PC-9 (cell line): Measurements from ENCODE around the gene MSN. TPM values are rescaled to one million over a fixed set of nuclear protein-coding genes. Genes with fewer than 3 reads are reported as not detected.

Experiments used
- BruUV-seq: library from RNA; stranded (reverse); fragments of 400-500 nt; replicated peaks from 2 replicates; lab custom pipeline; 2021; lab: Mats Ljungman, UMichigan
- CTCF ChIA-PET: fragments of 300-600 bp; sonication (Branson Sonifier 250); formaldehyde crosslinking; loops from one replicate; lab custom pipeline; 2022; ENCODE audit warnings: antibody characterized with exemption; lab: Charles Lee
- POLR2A ChIA-PET: fragments of 300-600 bp; sonication (Branson Sonifier 250); formaldehyde crosslinking; loops from one replicate; lab custom pipeline; 2022; ENCODE audit warnings: antibody characterized with exemption; ENCODE audit not compliant: unreplicated experiment; lab: Charles Lee
- DNase-seq, 2 experiments: peaks; one replicate each; pipeline versions ENCODE4 v3.0.0 to v3.0.0-alpha.2; 2015 to 2022; ENCODE audit warnings: mixed read lengths in 1 of 2
- H2AFZ ChIP-seq: fragments of 200-600 bp; sonication (generic); 2 replicates; pipeline ENCODE4 v1.8.1; 2017; ENCODE audit warnings: antibody characterized with exemption
- H3F3A ChIP-seq: fragments of 200-600 bp; sonication (generic); 2 replicates; pipeline ENCODE4 v1.8.1; 2017; ENCODE audit warnings: antibody characterized with exemption, mild to moderate bottlenecking, low read depth; ENCODE audit not compliant: insufficient read depth
- H3K27ac ChIP-seq: fragments of 200-600 bp; sonication (generic); 2 replicates; pipeline ENCODE4 v1.6.1; 2016; ENCODE audit warnings: mixed run types
- H3K27me3 ChIP-seq: fragments of 200-600 bp; sonication (generic); 2 replicates; pipeline ENCODE4 v1.6.1; 2016; ENCODE audit warnings: low read depth, mixed run types; ENCODE audit not compliant: insufficient read depth
- H3K36me3 ChIP-seq: fragments of 200-600 bp; sonication (generic); 2 replicates; pipeline ENCODE4 v1.6.1; 2016; ENCODE audit warnings: low read depth, mixed run types
- H3K4me1 ChIP-seq: fragments of 200-600 bp; sonication (generic); replicated peaks from 2 replicates; pipeline ENCODE4 v1.6.1; 2016; ENCODE audit warnings: mixed run types; ENCODE audit not compliant: insufficient read depth
- H3K4me2 ChIP-seq: fragments of 200-600 bp; sonication (generic); 2 replicates; pipeline ENCODE4 v1.6.1; 2017; ENCODE audit warnings: mixed run types
- H3K4me3 ChIP-seq: fragments of 200-600 bp; sonication (generic); 2 replicates; pipeline ENCODE4 v1.6.1; 2016; ENCODE audit warnings: mixed run types
- H3K79me2 ChIP-seq: fragments of 200-600 bp; sonication (generic); 2 replicates; pipeline ENCODE4 v1.6.1; 2017; ENCODE audit warnings: low read depth, mixed run types
- H3K9me2 ChIP-seq: fragments of 200-600 bp; sonication (generic); 2 replicates; pipeline ENCODE4 v1.8.1; 2017; ENCODE audit warnings: mild to moderate bottlenecking; ENCODE audit not compliant: insufficient read depth
- H3K9me3 ChIP-seq: fragments of 200-600 bp; sonication (generic); 2 replicates; pipeline ENCODE4 v1.8.1; 2016; ENCODE audit warnings: low read depth; ENCODE audit not compliant: insufficient read depth
- H4K20me1 ChIP-seq: fragments of 200-600 bp; sonication (generic); 2 replicates; pipeline ENCODE4 v1.8.1; 2017; ENCODE audit not compliant: insufficient read depth
- CTCF ChIP-seq: fragments of 200-600 bp; sonication (generic); conservative IDR thresholded peaks from 2 replicates; pipeline ENCODE4 v1.6.1; 2017; ENCODE audit warnings: mixed run types, antibody characterized with exemption, mild to moderate bottlenecking, moderate library complexity
- EZH2 ChIP-seq: fragments of 200-600 bp; sonication (generic); IDR thresholded peaks from 2 replicates; pipeline ENCODE4 v1.8.0; 2017; ENCODE audit warnings: antibody characterized with exemption, low read depth
- intact Hi-C: fragments of 100-400 bp; cut with micrococcal nuclease; formaldehyde crosslinking; loops from one replicate; pipeline ENCODE4 v1.10.0; 2022; ENCODE audit not compliant: unreplicated experiment
- total RNA-seq: library from RNA; stranded (reverse); gene quantifications from 2 replicates; pipeline ENCODE4 v1.2.3, GENCODE V29; 2021

Gene MSN
- total RNA-seq, 1 experiment from 2014 or later = 235 TPM

DNA sequence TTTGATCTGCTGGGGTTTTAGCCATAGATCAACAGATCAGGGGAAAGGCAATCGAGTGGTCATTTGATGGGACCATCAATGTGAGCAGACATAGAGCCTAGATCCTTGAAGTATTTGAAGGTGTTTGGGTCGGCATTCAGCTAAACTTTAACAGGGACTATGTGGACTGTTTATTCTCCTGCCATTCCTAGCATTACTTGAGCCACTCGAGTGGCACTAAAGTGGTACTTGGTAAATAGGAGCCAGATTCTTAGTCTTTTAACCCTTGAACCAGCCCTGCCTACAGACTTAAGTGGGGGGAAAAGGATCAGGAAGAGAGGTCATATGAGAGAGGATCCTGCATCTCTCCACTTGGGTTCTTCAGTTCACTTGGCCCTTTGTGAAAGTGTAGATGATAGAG, 3.8 kb downstream of the MSN start:
- CTCF ChIA-PET = interaction anchor here (0.6 kb wide), 1 partner anchor 91 kb away, joined by 4 read pairs; no protein-coding TSS in a partner anchor
- intact Hi-C loops = no loop called here
- BruUV-seq = no TSS peak

GRCh38 chrX:65671966-65672365, 4.5 kb downstream of the MSN start:
- no TSS peak for BruUV-seq
- Histone ChIP-seq H4K20me1 (no peaks in the 10 kb centered on the region), H3K36me3 (no peaks in the 10 kb centered on the region), H2AFZ (no peak overlapping the region), H3K9me2 (no peaks in the 10 kb centered on the region), H3K9me3 (no peaks in the 10 kb centered on the region), H3K4me3 (no peak overlapping the region), H3K4me2 (no peak overlapping the region), H3K4me1 (peaks cover 14% of the 10 kb centered on the region), H3F3A (peaks cover 19% of the 10 kb centered on the region; the same call in 1 of the 2 replicates), H3K79me2 (peaks cover 89% of the 10 kb centered on the region), H3K27ac (no peak overlapping the region), H3K27me3 (no peaks in the 10 kb centered on the region)
- intact Hi-C loops = no loop called here
- POLR2A ChIA-PET = no interaction called here
- TF ChIP-seq CTCF (no peak), EZH2 (no peak)
- CTCF ChIA-PET = interaction anchor here (0.6 kb wide), 2 partner anchors 32 to 91 kb away, joined by 3 to 4 read pairs; no protein-coding TSS in a partner anchor
- no peak for DNase-seq

More for the DNA sequence above, 3.8 kb downstream of the MSN start:
- H3K79me2 ChIP-seq = peaks cover 82% of the 10 kb centered on the region
- H3K4me1 ChIP-seq = peaks cover 11% of the 10 kb centered on the region
- H4K20me1 ChIP-seq = no peaks in the 10 kb centered on the region
- no peaks in the 10 kb centered on the region for H3K9me3 ChIP-seq
- peaks cover 17% of the 10 kb centered on the region; the same call in 1 of the 2 replicates for H3F3A ChIP-seq
- H3K27ac ChIP-seq = no peak overlapping the region
- H3K4me3 ChIP-seq = no peak overlapping the region
- H3K4me2 ChIP-seq = no peak overlapping the region
- DNase-seq = no peak
- no peak overlapping the region for H2AFZ ChIP-seq
- no peaks in the 10 kb centered on the region for H3K36me3 ChIP-seq
- H3K9me2 ChIP-seq = no peaks in the 10 kb centered on the region
- TF ChIP-seq EZH2 (no peak), CTCF (no peak)
- POLR2A ChIA-PET = no interaction called here
- no peaks in the 10 kb centered on the region for H3K27me3 ChIP-seq

DNA sequence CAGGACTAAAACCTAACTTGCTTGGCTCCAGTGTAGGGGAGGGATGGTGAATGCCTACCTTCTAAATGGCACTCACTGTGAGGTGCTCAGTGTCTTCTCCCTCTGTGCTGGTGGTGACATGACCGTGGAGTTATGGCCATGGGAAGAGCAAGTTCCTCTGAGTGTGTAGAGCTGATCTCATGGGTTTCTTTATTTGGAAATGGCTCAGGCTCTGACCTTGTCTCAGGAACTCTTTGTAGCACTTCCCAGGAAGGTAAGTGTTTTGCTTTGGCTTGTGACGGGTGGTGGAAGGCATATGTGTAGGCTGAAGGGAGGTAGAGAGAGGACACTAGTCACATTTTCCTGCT, 6.4 kb downstream of the MSN start:
- Histone ChIP-seq H3F3A (peaks cover 10% of the 10 kb centered on the region), H2AFZ (no peak overlapping the region), H3K79me2 (peaks cover 89% of the 10 kb centered on the region), H3K36me3 (no peaks in the 10 kb centered on the region), H3K27me3 (no peaks in the 10 kb centered on the region), H3K27ac (no peak overlapping the region), H3K9me3 (no peaks in the 10 kb centered on the region), H3K4me1 (peaks cover 33% of the 10 kb centered on the region), H4K20me1 (no peaks in the 10 kb centered on the region), H3K9me2 (no peaks in the 10 kb centered on the region), H3K4me2 (no peak overlapping the region), H3K4me3 (no peak overlapping the region)
- no peak for DNase-seq
- ChIA-PET POLR2A (no interaction called here), CTCF (no interaction called here)
- no TSS peak for BruUV-seq
- intact Hi-C loops = no loop called here
- TF ChIP-seq EZH2 (no peak), CTCF (no peak)
